ENCODE results near the gene MOCOS. TPM values are rescaled to one million over a fixed set of nuclear protein-coding genes. Genes with fewer than 3 reads are reported as not detected.
A peak's percentile ranks its signal among the peaks of the same experiment; 100 is the strongest.

MOCOS gene
- total and polyA plus RNA-seq, 2 of the 13 experiments (the other 11 are each of a cell fraction or from before 2014, with no cell fraction given) = 7.7 to 15.4 TPM

DNA sequence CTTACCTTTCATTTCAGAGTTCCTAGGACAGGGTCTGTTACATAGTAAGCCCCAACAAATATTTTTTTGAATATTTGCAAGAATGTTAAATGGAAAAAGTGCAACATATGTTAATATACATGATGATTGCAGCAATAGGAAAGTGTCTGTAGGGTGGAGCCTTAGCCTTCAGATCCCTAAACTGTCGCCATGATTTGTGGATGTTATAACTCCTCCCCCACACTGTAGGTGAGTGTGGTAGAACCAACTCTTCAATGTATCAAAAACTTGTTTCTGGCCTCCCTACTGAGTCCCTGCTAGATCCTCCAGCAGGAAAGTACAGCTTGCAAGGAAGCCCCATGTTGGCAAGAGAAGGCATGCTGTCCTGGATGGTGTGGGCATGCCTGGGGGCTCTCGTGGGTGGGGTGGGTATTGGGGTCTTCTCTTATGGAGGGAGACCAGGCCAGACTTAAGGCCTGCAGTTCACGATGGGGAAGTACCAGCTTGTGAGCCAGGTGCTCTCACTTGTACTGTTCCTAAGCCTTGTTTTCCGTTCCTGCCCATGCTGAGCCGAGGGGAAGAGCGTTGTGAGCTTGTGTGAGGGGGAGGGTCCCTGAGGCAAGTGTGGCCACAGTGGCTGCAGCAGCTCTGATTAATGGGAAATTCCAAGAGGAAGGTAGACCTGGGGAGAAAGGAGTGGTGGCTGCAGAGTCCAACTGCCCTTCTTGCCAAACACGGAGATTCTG is 121.6 kb downstream of the MOCOS start:
- no peak overlapping the region for H3K4me3 ChIP-seq (replicated peaks in 1 of 3; ENCODE audit: insufficient read depth in 1 of 3, low read depth in 2 of 3, low read length in 3 of 3)
- H3K4me1 ChIP-seq (ENCODE audit: insufficient read depth, low read length) = 0 out of 2 replicates have a peak, but pooled peaks cover 4% of the 10 kb centered on the region
- H2AFZ ChIP-seq (ENCODE audit: low read length) = no peak overlapping the region
- peaks cover 0 to 25% of the 10 kb centered on the region in 2 experiments; a peak in 2 of 5 replicates for H3K27me3 ChIP-seq (ENCODE audit: control insufficient read depth in 1 of 2, insufficient read depth in 2 of 2, low read length in 2 of 2)
- no peak for DNase-seq (ENCODE audit: low spot score)
- intact Hi-C loops (cut with micrococcal nuclease; ENCODE audit: unreplicated experiment) = no loop called here
- no peak for TF ChIP-seq KDM5B (CRISPR knock-in tag; IDR thresholded peaks at IDR 0.05; ENCODE audit: borderline replicate concordance)
- no peak for TF ChIP-seq PCBP2 (optimal IDR thresholded peaks at IDR 0.05; ENCODE audit: low read depth, low read length, poor library complexity, severe bottlenecking)
- no peak for TF ChIP-seq TBX2 (CRISPR knock-in tag; IDR thresholded peaks at IDR 0.05; ENCODE audit: borderline replicate concordance)
- TF ChIP-seq SAP130 (CRISPR knock-in tag; IDR thresholded peaks at IDR 0.05; ENCODE audit: low read depth) = no peak
- no peak for TF ChIP-seq HNRNPH1 (optimal IDR thresholded peaks at IDR 0.05; ENCODE audit: low read depth, low read length)
- no peak for TF ChIP-seq ARID2 (CRISPR knock-in tag; IDR thresholded peaks at IDR 0.05; ENCODE audit: borderline replicate concordance)
- TF ChIP-seq ZKSCAN1 (IDR thresholded peaks at IDR 0.05; ENCODE audit: low read length) = no peak
- no peak for TF ChIP-seq HNRNPLL (IDR thresholded peaks at IDR 0.05; ENCODE audit: low read depth, low read length, poor library complexity, severe bottlenecking)
- TF ChIP-seq, protein P1, sequence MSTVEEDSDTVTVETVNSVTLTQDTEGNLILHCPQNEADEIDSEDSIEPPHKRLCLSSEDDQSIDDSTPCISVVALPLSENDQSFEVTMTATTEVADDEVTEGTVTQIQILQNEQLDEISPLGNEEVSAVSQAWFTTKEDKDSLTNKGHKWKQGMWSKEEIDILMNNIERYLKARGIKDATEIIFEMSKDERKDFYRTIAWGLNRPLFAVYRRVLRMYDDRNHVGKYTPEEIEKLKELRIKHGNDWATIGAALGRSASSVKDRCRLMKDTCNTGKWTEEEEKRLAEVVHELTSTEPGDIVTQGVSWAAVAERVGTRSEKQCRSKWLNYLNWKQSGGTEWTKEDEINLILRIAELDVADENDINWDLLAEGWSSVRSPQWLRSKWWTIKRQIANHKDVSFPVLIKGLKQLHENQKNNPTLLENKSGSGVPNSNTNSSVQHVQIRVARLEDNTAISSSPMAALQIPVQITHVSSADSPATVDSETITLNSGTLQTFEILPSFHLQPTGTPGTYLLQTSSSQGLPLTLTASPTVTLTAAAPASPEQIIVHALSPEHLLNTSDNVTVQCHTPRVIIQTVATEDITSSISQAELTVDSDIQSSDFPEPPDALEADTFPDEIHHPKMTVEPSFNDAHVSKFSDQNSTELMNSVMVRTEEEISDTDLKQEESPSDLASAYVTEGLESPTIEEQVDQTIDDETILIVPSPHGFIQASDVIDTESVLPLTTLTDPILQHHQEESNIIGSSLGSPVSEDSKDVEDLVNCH (CRISPR knock-in tag; IDR thresholded peaks at IDR 0.05) = no peak
- TF ChIP-seq, protein P2, sequence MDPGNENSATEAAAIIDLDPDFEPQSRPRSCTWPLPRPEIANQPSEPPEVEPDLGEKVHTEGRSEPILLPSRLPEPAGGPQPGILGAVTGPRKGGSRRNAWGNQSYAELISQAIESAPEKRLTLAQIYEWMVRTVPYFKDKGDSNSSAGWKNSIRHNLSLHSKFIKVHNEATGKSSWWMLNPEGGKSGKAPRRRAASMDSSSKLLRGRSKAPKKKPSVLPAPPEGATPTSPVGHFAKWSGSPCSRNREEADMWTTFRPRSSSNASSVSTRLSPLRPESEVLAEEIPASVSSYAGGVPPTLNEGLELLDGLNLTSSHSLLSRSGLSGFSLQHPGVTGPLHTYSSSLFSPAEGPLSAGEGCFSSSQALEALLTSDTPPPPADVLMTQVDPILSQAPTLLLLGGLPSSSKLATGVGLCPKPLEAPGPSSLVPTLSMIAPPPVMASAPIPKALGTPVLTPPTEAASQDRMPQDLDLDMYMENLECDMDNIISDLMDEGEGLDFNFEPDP (CRISPR knock-in tag; conservative IDR thresholded peaks at IDR 0.05) = no peak
- peak overlapping the region; percentile 37 for H3K4me2 ChIP-seq (ENCODE audit: low read depth, low read length)
- H3K9me3 ChIP-seq (ENCODE audit: low read length) = no peaks in the 10 kb centered on the region
- H3K79me2 ChIP-seq (ENCODE audit: insufficient read depth, low read length) = no peaks in the 10 kb centered on the region
- BruUV-seq (replicated peaks) = no TSS peak
- ATAC-seq = no peak; the same call in 2 of the 3 replicates
- WGBS (ENCODE audit: low lambda C conversion rate) = 33% methylated on average over 6 of the region's 7 CpGs
- no peak for FAIRE-seq
- in situ Hi-C loops (cut with HindIII; ENCODE audit: extremely low pct_ligation_motif_present, low pct_unique_long_range_greater_than_20kb) = no loop called here
- no peaks in the 10 kb centered on the region for H4K20me1 ChIP-seq (ENCODE audit: insufficient read depth, low read length)
- H3K27ac ChIP-seq (ENCODE audit: extremely low read length, insufficient read depth, low read length) = no peak overlapping the region
- no peak overlapping the region for H3K9ac ChIP-seq (ENCODE audit: insufficient read depth, low read depth, low read length)
- POLR2A ChIA-PET = no interaction called here
- CTCF ChIA-PET (ENCODE audit: low intra/inter-chr PET ratio, low total read pairs) = no interaction called here
- no peaks in the 10 kb centered on the region for H3K36me3 ChIP-seq (replicated peaks in 1 of 2; ENCODE audit: control insufficient read depth in 1 of 2, insufficient read depth in 2 of 2, low read length in 2 of 2)
